Stimulated activated CD4-positive, alpha-beta T cell treated with anti-CD3 and anti-CD28 coated beads, TNF-alpha, amount 100 ng/mL, for 48 hours (primary cell): Measurements from ENCODE around the gene LRRC15.

Experiments used
- DNase-seq, 3 donors: peaks; one replicate each; pipeline ENCODE4 v3.0.0-alpha.2; 2020; ENCODE audit warnings: low read depth in 3 of 3

LRRC15 gene

DNA sequence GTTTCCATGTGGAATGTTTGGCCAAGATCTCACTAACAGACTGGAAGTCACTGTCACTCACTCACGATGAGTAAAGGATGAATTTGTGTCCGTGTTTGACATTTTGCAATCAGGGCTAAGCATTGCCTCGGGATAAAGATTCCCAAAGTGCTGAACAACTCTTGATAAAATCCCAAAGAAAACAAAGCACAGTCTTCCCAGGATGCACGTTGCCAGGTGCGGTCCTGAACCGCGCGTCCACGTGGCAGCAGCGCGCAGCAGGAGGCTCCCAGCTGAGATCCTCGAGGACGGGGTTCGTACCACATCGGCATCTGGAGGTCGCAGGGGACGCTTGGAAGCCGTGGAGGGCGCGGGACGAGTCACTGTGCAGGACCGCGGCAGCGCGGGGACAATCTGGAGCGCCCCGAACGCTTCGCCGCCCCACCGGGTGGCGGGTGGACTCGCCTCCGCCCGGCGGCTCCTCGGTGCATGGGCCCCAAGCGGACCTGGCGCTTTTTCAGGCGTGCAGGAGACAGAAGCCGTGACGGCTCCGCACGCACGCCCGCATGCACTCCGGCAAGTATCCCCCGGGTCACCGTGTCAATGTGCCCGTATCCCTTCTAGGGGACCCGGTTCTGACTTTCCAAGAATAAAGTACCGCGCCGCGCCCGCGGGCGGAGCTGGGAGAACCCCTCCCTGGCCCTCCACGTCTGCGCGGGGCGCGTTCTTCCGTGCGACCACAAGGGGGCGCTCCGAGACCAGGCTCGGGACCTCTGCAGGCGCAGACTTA is 36.1 kb downstream of the LRRC15 start:
- DNase-seq = peak; percentile 77 to 89 (median 82)

DNA sequence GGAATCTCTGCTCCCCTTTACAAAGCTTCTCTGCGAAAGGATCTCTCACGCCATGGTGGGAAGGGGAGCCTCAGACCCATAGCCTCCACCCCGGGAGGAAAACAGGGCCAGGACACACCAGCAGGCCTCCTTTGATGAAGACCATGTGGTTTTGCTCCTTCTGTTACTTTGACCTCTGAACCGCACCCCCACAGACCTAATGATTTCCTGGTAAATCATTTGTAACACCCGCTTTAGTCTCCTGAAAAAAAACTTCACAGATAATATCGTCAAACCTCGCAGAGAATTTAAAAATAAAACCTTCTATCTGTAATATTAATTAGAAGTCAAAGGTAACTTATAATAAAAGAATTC is 36.7 kb downstream of the LRRC15 start:
- no peak for DNase-seq

DNA sequence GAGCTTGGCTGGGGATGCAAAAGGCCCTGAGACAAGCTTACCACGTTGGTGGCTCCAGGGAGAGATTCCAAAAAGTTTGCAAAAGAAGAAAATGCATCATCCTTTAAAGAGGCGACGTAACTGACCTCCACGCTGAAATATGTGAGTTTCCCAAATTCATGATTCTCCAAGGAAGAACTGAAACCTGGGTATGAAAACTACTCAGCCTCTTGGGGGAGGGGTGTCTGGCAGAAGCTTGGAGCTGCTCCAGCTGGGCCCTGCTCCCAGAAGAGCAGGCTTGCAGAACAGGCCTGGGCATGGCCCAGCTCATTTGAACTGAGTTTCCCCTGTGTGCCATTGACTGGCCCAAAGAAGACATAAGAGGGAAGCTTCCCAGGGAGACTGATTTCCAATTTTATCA is 39.0 kb downstream of the LRRC15 start:
- no peak for DNase-seq

DNA sequence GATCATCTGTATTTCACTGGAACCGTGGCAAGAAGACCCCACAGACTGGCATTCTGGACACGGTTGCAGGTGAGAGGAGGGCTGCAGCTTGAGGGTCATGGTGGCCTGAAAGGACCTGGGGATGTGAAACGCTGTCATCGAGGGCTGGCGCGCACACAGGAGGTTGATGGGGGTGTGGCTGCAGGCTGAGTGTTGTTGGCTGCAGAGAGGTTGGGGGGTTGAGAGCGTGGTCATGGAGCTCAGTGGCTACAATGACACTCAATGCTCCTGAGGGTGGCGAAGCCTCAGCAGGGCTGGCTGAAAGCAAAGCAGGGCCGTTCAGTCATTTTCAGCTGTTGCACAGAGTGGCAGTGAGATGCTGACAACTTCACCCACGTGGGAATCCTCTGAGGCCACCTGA is 39.4 kb downstream of the LRRC15 start:
- no peak for DNase-seq

DNA sequence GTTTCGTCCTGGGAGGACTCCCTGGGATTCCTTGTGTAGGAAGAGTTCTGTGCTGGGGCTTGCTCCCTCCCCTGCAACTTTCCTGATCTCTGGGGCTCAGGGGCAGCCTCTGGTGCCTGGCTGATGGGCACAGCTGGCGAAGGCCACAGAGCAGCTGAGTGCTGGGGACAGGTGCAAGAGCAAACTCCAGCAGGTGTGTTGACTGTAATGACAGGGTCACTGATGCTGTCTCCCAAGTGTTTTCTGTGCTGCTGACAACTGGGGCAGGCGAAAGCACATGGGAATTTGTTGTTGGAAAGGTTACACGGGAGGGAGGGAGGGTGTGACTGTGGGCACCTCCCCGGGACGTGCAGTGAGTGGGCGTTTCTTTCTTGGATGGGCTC is 40.0 kb downstream of the LRRC15 start:
- no peak for DNase-seq

DNA sequence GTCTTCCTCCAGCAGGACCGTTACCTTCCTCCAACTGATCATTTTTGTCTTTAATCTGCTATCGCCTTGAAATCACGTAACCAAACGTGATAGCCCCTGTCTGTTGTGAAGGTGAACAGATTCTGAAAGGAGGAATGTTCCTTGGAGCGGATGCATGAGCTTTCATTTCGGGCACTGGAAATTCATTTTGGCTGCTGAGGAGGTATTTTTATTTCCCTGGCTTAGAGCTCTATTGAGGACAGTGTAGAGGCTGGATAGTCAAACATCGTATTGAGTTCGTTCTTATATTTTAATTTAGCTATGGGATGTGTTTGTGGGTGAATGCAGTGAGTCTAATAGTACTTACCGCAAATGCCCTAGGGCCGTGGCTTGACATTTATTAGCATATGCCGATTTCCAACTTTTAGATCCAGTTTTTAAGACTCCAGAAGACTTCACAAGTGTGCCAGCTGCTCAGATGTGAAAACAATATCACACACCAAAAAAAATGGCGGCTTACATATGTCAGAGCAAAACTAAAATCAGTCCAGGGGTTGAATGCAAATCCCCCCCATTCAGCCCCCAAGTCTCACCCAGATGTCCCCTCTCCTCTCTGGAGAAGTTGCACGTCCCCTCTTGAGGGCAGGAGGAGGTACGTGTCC is 40.5 kb downstream of the LRRC15 start:
- DNase-seq = no peak

DNA sequence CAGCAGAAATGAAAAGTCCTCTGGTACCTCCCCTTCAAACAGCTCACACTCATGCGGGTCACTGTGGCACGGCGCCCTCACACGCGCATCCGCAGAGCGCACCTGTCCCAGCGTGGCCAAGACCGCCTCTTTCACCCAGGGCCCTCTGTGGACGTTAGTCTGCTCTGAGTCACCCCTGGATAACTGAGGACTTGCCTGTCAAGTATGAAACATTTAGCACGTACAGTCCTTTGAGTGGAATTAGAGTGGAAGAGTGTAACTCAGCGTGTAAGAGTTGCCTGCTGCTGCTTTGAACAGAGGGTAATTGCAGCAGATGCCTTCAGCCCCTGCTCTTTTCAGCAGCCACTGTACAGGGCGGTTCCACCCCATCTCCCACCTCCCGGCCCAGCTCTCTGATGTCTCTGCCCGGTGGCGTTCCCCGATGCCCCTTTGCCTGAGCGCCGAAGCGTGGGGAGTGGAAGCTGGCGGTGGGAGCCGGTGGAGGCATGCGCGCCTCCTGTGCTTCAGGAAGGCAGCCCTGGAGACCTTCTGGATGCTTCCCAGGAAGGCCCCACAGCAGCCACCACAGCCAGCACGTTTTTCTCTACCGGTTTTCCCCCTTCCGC is 41.4 kb downstream of the LRRC15 start:
- no peak for DNase-seq

DNA sequence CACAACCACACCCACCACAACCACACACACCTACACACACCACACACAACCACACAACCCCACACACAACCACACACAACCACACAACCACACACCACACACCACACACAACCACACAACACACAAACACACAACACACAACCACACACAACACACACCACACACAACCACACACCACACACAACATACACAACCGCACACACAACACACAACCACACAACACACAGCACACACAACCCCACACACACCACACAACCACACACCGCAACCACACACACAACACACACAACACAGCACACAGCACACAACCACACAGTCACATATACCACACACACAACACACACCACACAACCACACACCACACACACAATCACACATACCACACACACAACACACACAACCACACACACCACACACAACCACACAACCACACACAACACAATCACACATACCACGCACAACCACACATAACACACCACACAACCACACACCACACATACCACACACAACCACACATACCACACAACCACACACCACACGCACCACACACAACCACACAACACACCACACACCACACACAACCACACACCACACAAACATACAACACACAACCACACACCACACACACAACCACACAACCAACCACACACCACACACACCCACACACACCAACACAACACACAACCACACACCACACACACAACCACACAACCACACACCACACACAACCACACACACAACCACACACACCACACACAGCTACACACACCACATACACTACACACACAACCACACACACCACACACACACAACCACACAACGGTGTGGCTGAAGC is 42.1 kb downstream of the LRRC15 start:
- no peak for DNase-seq

DNA sequence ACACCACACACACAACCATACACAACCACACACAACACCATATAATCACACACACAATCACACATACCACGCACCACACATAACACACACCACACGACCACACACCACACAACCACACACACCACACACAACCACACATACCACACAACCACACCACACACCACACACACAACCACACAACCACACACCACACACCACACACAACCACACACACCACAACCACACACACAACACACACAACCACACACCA is 42.6 kb downstream of the LRRC15 start:
- DNase-seq = no peak

DNA sequence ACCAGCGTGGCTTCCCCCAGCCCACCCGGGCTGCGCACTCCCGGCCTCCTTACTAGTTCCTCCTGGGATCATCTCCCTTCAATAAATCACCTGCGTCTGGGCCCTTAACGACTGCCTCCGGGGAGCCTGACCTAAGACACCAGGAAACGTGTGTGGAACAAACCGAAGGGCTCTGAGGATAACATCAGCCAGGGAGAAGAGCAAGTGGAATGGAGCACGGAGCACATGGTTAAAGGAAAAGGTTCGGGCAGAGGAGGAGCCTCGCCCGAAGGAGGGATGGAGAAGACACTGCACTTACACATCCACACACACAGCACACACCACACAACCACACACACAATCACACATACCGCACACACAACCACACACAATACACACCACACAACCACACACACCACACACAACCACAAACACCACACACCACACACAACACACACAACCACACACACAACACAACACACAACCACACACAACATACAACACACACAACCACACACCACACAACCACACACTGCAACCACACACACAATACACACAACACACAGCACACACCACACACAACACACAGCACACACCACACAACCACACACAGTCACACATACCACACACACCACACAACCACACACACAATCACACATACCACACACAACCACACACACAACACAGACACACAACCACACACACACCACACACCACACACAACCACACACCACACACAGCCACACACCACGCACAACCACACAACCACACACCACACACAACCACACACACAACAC is 43.2 kb downstream of the LRRC15 start:
- no peak for DNase-seq

DNA sequence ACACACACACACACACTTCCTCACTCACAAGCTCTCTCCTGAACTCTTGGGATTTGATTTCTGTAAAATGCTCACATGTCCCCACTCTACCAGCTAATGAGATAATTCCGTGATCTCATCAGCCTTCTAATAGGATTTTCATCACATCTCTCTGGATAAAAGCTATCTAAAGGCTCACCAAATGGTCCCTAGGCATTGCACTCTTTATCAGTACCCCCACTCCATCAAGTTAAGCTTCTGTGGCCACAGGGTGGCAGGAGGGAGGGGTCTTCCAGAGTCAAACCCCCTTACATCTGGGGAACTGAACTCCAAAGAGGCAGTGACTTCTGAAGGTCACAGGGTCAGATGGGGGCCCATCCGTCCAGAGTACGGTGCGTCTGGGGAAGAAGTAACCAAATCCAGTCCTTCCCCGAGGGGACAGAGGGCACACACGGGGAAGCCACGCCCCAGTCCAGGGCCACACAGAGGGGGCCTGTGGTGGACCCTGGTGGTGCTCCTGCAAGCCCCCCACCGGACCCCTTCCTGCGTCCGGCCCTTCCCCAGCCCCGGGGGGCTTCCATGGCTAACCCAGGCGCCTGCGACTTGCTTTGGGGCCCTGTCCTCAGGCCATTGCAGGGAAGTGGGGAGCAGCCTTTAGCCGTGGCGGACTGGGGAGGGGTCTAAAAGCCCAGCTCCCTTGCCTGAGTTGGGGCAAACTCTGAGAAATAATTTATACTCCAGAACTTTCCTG is 44.0 kb downstream of the LRRC15 start:
- DNase-seq = no peak

DNA sequence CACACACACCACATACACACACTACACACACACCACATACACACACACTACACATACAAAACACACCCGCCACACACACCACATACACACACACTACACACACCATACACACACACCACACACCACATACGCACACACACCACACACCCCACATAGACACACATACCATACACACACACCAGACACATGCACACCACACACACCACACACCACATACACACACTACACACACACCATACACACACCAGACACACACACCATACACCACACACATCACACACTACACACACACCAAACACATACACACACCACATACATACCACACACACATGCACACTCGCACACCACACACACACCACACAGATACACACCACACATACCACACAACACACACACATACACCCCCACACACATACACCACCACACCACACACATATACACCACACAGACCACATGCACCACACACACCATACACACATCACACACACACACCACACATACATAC is 44.7 kb downstream of the LRRC15 start:
- DNase-seq = no peak

DNA sequence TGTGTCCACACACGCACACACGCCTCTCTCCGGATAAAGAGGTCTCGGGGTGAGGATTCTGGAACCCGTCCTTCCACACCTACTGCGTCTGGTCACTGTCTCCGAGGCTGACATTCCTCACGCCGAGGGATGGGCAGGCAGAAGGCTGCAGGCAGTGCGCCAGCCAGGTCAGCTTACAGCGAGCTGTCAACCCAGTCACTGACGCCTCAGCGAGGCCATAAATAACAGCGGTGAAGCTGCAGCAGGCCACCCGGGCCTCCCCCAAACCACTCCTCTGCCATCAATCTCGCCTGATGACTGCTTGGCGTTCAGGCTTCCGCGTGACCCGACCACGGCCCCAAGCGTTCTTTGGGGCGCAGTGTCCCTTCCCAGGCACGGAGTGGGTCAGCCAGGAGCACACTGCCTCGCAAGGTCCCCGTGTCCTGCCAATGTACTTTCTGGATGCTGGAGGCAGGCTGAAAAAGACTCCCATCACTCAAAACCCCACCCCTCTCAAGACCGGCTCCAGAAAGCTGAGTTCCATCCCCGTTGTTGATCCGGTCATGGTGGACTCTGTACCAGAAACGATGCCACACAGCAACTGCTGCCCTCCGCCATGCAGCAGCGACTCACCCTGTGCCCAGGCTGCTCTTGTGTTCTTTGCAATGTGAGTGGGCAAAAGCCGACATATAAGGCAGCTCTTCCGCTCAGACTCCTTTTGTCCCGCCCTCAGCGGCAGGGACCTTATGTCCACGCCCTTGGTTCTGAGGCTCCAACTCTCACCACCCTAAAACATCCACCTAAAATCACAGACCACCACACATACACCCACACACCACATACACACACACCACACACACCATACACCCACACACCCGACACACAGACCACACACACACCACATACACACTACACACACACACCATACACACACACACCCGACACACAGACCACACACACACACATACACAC is 45.5 kb downstream of the LRRC15 start:
- DNase-seq = no peak

DNA sequence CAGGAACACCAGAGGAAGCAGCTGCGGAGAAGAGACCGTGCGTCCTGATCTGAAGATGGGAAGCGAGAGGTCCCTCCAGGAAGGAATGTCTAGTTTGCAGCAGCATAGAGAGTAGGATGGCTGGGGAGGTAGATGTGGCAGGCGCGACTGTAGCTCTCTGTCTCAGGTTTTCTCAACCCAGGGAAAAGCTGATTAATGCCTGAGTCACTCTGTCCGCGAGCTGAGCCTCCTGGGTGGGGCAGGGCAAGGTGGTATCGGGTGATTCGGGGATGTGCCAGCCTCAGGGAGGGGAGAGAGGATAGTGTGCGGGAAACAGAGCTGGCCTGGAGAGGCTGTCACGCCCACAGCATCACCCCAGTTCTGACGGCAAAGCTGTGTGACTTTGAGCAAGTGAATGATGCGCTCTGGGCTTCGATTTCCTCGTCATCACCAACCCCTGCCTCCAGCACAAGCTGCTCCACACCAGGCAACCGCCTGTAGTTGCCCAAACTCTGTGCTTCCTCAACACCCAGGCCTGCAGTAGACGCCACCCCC is 46.8 kb downstream of the LRRC15 start:
- DNase-seq = peak in 1 of 3 donors; percentile 26

DNA sequence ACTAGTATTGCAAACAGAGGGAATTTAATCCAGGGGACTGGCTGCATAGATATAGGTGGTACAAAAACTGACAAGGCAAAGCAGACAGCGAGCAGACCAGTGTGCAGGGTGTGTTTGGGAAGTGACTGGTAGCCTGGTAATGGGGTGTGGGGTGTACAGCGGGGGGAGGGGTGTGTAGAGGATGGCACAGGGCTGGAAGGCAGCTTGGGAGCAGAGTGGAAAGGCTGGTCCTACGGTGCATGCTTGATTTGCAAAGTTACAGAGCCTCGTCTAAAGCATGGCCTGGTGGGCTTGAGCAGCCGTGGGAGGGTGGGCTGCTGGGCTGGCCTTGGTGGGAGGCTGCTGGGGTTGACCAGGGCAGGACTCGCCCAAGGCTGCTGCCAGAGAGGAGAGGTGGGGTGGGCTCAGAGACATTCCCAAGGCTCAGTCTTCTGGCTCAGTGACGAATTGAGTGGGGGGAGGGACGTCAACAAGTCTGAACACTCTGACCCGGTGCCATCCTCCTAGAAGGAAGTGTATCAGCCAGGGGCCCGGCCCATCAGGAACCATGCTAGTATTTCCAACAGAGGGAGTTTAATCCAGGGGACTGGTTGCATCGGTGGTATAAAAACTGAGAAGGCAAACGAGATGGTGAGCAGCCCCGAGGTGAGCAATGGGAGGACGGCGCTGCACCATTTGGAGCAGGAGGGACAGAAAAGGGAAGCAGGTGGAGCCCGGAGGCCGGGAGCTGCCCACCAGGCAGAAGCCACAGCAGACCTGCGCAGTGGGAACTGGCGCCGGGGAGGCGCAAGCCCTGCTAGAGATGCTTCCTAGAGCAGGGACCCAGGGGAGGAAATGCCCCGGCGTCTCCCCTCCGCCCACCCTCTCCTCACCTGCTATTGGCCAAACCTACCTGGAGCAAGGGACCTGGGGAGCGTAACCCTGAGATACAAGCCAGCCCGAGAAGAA is 47.6 kb downstream of the LRRC15 start:
- DNase-seq = no peak

DNA sequence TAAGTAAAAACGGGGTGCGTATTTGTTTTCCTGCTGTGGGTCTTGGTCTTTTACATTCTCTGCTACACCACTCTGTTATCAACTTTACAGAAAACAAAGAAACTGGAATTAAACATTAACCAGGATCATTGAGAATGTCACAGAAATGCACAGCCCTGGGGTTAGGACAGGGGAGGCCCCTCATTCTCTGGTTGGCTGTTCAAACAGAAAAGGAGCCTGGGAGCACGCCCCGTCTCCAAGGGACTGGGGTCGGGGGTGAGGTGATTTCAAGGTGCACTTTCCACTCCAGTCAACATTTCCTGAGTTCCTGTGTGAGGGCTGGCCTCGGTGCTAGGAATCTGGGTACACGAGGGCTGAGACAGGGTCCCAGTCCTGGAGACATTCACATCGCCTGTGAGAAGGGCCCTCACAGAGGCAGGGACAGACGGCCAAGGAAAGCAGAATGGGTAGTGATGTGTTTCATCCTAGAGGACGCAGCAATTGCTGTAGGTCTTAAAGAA is 48.7 kb downstream of the LRRC15 start:
- no peak for DNase-seq

DNA sequence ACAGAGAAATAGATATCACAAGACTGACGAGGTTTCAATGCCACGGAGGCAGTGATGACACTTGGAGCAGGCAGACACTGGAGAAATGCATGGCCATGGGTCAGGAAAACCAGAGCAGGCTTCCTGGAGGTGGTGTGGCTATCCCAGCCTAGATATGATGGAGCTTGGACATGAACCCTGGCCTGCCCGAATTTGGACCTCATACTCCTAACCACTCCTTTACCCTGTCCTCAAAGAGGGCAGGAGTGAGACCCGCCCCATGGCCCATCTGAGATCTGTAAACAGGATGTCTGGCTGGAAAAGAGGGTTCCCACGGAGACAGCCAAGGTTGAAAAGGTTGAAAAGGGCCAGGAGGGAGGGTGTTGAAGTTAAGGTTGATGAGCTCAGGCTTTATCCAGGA is 49.4 kb downstream of the LRRC15 start:
- DNase-seq = no peak

DNA sequence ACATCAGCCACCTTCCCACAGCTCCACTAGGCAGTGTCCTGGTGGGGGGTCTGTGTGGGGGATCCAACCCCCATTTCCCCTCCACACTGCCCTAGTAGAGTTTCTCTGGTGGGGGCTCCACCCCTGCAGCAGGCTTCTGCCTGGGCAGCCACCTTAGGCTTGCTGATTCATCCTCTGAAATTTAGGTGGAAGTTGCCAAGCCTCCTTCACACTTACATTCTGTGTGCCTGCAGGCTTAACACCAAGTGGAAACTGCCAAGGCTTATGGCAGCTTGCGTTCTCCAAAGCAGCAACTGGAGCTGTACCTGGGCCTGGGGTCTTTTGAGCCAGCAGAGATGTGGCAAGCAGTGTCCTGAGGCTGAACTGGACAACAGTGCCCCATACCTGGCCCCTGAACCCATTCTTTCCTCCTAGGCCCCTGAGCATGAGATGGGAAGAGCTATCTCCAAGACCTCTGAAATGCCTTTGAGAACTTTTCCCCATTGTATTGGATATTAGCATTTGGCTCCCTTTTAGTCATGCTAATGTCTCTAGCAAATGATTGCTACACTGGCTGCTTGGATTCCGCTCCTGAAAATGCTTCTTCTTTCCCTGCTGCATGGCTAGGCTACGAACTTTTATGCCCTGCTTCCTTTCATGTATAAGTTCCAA is 50.9 kb downstream of the LRRC15 start:
- no peak for DNase-seq
